Astrocyte (in vitro differentiated cells and primary cell): ENCODE measurements around the gene PCDHA1. TPM values are rescaled to one million over a fixed set of nuclear protein-coding genes. Genes with fewer than 3 reads are reported as not detected.

Source experiments
- DNase-seq: peaks from one replicate; pipeline ENCODE4 v3.0.0-alpha.2; 2010; ENCODE audit warnings: low read depth
- FAIRE-seq: peaks from 2 replicates; lab custom pipeline; 2011; peaks lifted over from hg19 to GRCh38; lab: Jason Lieb, UNC
- H2AFZ ChIP-seq: 2 replicates; pipeline ENCODE4 v1.6.0; 2012; ENCODE audit warnings: low read depth, low read length, inconsistent platforms
- H3K27ac ChIP-seq: 2 replicates; pipeline ENCODE4 v1.5.1; 2011; ENCODE audit warnings: low read depth, low read length, inconsistent platforms
- H3K27me3 ChIP-seq: 2 replicates; pipeline ENCODE4 v1.6.0; 2011; ENCODE audit warnings: low read length, inconsistent platforms; ENCODE audit not compliant: insufficient read depth
- H3K36me3 ChIP-seq: 2 replicates; pipeline ENCODE4 v1.5.1; 2011; ENCODE audit warnings: low read length, inconsistent platforms; ENCODE audit not compliant: insufficient read depth
- H3K4me1 ChIP-seq: 2 replicates; pipeline ENCODE4 v1.5.1; 2011; ENCODE audit warnings: low read length, inconsistent platforms; ENCODE audit not compliant: insufficient read depth
- H3K4me2 ChIP-seq: 2 replicates; pipeline ENCODE4 v1.6.0; 2012; ENCODE audit warnings: low read length, inconsistent platforms
- H3K4me3 ChIP-seq: 2 replicates; pipeline ENCODE4 v1.5.1; 2011; ENCODE audit warnings: low read depth, mild to moderate bottlenecking, low read length, inconsistent platforms; ENCODE audit not compliant: insufficient read depth
- H3K79me2 ChIP-seq: 2 replicates; pipeline ENCODE4 v1.6.0; 2012; ENCODE audit warnings: mild to moderate bottlenecking, low read length, inconsistent platforms; ENCODE audit not compliant: insufficient read depth
- H3K9ac ChIP-seq: 2 replicates; pipeline ENCODE4 v1.6.0; 2012; ENCODE audit warnings: mild to moderate bottlenecking, low read length, inconsistent platforms
- H3K9me3 ChIP-seq: 2 replicates; pipeline ENCODE4 v1.5.1; 2012; ENCODE audit warnings: low read depth, mild to moderate bottlenecking, low read length, inconsistent platforms; ENCODE audit not compliant: insufficient read depth
- H4K20me1 ChIP-seq: 2 replicates; pipeline ENCODE4 v1.6.0; 2012; ENCODE audit warnings: low read length, inconsistent platforms; ENCODE audit not compliant: insufficient read depth
- H3K27ac Mint-ChIP-seq: one replicate; pipeline ENCODE4 v1.8.0; 2021; ENCODE audit warnings: mild to moderate bottlenecking, mixed read lengths; ENCODE audit not compliant: unreplicated experiment
- H3K27me3 Mint-ChIP-seq: one replicate; pipeline ENCODE4 v1.8.0; 2021; ENCODE audit warnings: low read depth, mixed read lengths; ENCODE audit not compliant: unreplicated experiment
- H3K36me3 Mint-ChIP-seq: one replicate; pipeline ENCODE4 v1.8.0; 2021; ENCODE audit warnings: low read depth, mixed read lengths; ENCODE audit not compliant: unreplicated experiment
- H3K4me1 Mint-ChIP-seq: one replicate; pipeline ENCODE4 v1.8.0; 2021; ENCODE audit warnings: low read depth, mixed read lengths; ENCODE audit not compliant: unreplicated experiment
- H3K4me3 Mint-ChIP-seq: one replicate; pipeline ENCODE4 v1.8.0; 2021; ENCODE audit warnings: mild to moderate bottlenecking, moderate library complexity, mixed read lengths; ENCODE audit not compliant: unreplicated experiment
- H3K9me3 Mint-ChIP-seq: one replicate; pipeline ENCODE4 v1.8.0; 2021; ENCODE audit warnings: mild to moderate bottlenecking, mixed read lengths; ENCODE audit not compliant: unreplicated experiment
- CTCF ChIP-seq: IDR thresholded peaks from 2 replicates; pipeline ENCODE4 v1.5.1; 2011; ENCODE audit warnings: low read depth, mild to moderate bottlenecking, inconsistent platforms, low read length, moderate library complexity; ENCODE audit not compliant: insufficient read depth
- EZH2 ChIP-seq: IDR thresholded peaks from 2 replicates; pipeline ENCODE4 v1.6.1; 2012; ENCODE audit warnings: mild to moderate bottlenecking, low read length, inconsistent platforms; ENCODE audit not compliant: insufficient read depth
- total RNA-seq: library from RNA; stranded (reverse); gene quantifications from 2 replicates; pipeline ENCODE4 v1.2.1, GENCODE V29; 2021

The PCDHA1 gene
- total RNA-seq, 1 donor from 2014 or later: not detected

DNA sequence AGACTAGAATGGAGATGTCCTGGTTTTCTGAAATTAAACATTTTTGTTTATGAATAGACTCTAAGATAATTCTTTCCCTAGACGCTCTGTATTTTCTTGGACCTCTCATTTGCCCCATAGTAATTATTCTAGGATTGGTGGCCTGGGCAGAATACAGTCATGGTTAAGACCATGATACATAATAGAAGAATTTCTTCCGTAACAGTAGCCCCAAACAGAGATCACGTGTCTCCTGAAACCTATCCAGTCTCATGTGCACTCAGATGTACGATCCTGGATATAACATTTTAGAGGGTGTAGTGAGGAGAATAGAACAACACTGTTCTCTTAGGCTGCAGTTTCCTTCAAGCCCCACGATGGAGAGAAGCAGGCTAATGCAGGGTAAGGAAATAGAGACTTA, 202.7 kb downstream of the PCDHA1 start:
- H4K20me1 ChIP-seq: no peaks in the 10 kb centered on the region
- no peak overlapping the region for H3K4me2 ChIP-seq
- no peaks in the 10 kb centered on the region for H3K27me3 ChIP-seq
- H3K4me3 ChIP-seq: no peak overlapping the region
- H3K27me3 Mint-ChIP-seq: no peaks in the 10 kb centered on the region
- H3K4me3 Mint-ChIP-seq: no peak overlapping the region
- TF ChIP-seq EZH2 (no peak), CTCF (no peak)
- no peaks in the 10 kb centered on the region for H3K36me3 ChIP-seq
- H3K4me1 Mint-ChIP-seq: peaks cover 42% of the 10 kb centered on the region
- H3K79me2 ChIP-seq: no peaks in the 10 kb centered on the region
- no peaks in the 10 kb centered on the region for H3K9me3 Mint-ChIP-seq
- H3K4me1 ChIP-seq: no peaks in the 10 kb centered on the region
- peaks cover 11% of the 10 kb centered on the region for H3K36me3 Mint-ChIP-seq
- no peak overlapping the region for H3K27ac ChIP-seq
- DNase-seq: no peak
- H2AFZ ChIP-seq: no peak overlapping the region
- no peak for FAIRE-seq
- no peaks in the 10 kb centered on the region for H3K9me3 ChIP-seq
- H3K9ac ChIP-seq: no peak overlapping the region
- H3K27ac Mint-ChIP-seq: no peak overlapping the region

GRCh38 chr5:140989254-140990020, 203.5 kb downstream of the PCDHA1 start:
- H3K27me3 Mint-ChIP-seq: no peaks in the 10 kb centered on the region
- peaks cover 7% of the 10 kb centered on the region for H3K36me3 Mint-ChIP-seq
- TF ChIP-seq EZH2: no peak
- no peak for TF ChIP-seq CTCF
- Histone ChIP-seq H3K9ac (no peak overlapping the region), H3K79me2 (no peaks in the 10 kb centered on the region), H3K4me1 (no peaks in the 10 kb centered on the region), H3K36me3 (no peaks in the 10 kb centered on the region), H3K27ac (no peak overlapping the region), H4K20me1 (no peaks in the 10 kb centered on the region), H3K27me3 (no peaks in the 10 kb centered on the region), H2AFZ (no peak overlapping the region), H3K4me2 (no peak overlapping the region), H3K9me3 (no peaks in the 10 kb centered on the region), H3K4me3 (no peak overlapping the region)
- DNase-seq (no peak), FAIRE-seq (no peak)
- H3K4me1 Mint-ChIP-seq: peaks cover 38% of the 10 kb centered on the region
- H3K9me3 Mint-ChIP-seq: no peaks in the 10 kb centered on the region
- peak overlapping the region; percentile 64 for H3K27ac Mint-ChIP-seq
- H3K4me3 Mint-ChIP-seq: no peak overlapping the region

DNA sequence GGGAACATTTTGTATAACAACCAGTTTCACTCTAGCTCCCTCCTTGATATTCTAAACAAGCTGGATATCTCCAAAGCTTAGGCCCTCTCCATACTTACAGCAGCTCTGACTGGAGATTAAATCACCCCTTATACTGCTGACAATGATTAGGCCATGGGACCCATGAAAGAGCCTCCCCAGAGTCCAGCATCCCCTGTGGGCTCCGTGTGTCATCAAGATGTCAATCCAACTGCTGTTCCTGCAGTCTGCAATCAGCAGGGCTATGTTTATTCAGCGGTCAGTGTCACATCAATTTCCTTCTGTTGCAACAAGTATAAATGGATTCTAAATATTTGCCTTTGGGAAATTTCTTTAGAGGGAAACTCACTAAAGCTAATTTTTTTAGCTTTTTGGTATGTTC, 206.9 kb downstream of the PCDHA1 start:
- no peak for TF ChIP-seq CTCF
- TF ChIP-seq EZH2: no peak
- Histone ChIP-seq H3K4me1 (no peaks in the 10 kb centered on the region), H3K9me3 (no peaks in the 10 kb centered on the region), H3K4me2 (no peak overlapping the region), H3K27me3 (no peaks in the 10 kb centered on the region), H3K27ac (no peak overlapping the region), H3K36me3 (no peaks in the 10 kb centered on the region), H2AFZ (no peak overlapping the region), H3K4me3 (no peak overlapping the region), H4K20me1 (no peaks in the 10 kb centered on the region), H3K79me2 (no peaks in the 10 kb centered on the region), H3K9ac (no peak overlapping the region)
- no peak overlapping the region for H3K4me3 Mint-ChIP-seq
- FAIRE-seq (no peak), DNase-seq (no peak)
- no peaks in the 10 kb centered on the region for H3K27me3 Mint-ChIP-seq
- peaks cover 22% of the 10 kb centered on the region for H3K4me1 Mint-ChIP-seq
- H3K27ac Mint-ChIP-seq: no peak overlapping the region
- H3K36me3 Mint-ChIP-seq: peaks cover 7% of the 10 kb centered on the region
- H3K9me3 Mint-ChIP-seq: no peaks in the 10 kb centered on the region
